ENCODE data around the gene ZAP70.
A peak's percentile ranks its signal among the peaks of the same experiment; 100 is the strongest.

ZAP70 gene

DNA sequence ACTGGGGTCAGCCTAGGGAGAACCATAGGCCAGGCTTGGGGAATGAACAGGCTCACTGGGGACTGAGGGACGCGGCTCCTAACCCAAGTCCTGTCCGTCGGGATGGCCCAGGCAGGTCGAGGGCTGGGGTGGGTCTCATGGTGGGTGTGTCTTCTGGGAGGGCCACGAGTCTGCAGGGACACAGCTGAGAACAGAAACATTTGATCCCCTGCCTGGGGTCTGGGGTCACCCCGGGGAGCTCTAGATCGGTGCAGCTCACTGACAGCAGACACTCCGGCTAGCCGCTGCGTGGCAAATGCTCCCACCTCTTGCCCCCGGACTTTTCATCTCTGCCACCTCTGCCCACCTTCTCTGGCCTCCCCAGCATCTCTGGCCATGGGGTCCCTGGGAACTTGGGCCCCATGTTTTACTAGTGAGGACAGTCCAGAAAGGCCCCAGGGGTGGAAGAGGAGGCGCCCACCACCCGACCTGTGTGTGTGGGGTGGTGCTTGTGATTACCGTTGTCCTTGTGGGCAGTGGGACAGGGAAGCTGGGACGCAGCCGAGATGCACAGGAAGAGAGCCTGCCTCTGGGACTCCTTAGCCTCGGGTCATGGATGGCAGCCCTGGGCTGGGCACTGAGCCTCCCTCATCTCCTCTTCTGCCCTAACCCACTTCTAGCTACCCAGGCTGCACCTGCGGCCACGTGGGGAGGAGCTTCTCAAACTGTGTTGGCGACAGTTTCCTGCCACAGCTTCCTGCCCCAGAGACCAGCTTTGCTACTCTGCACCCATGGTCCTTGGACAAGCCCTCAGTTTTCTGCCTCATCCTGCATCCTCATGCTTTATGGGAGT is 4.9 kb downstream of the ZAP70 start:
- TF ChIP-seq, protein P1, sequence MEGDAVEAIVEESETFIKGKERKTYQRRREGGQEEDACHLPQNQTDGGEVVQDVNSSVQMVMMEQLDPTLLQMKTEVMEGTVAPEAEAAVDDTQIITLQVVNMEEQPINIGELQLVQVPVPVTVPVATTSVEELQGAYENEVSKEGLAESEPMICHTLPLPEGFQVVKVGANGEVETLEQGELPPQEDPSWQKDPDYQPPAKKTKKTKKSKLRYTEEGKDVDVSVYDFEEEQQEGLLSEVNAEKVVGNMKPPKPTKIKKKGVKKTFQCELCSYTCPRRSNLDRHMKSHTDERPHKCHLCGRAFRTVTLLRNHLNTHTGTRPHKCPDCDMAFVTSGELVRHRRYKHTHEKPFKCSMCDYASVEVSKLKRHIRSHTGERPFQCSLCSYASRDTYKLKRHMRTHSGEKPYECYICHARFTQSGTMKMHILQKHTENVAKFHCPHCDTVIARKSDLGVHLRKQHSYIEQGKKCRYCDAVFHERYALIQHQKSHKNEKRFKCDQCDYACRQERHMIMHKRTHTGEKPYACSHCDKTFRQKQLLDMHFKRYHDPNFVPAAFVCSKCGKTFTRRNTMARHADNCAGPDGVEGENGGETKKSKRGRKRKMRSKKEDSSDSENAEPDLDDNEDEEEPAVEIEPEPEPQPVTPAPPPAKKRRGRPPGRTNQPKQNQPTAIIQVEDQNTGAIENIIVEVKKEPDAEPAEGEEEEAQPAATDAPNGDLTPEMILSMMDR (IDR thresholded peaks at IDR 0.05; ENCODE audit: low read length, missing control alignments), result no peak
- no peak overlapping the region for H3K4me3 ChIP-seq (replicated peaks; ENCODE audit: low read depth, low read length)
- no peak for DNase-seq (ENCODE audit: low read depth)

DNA sequence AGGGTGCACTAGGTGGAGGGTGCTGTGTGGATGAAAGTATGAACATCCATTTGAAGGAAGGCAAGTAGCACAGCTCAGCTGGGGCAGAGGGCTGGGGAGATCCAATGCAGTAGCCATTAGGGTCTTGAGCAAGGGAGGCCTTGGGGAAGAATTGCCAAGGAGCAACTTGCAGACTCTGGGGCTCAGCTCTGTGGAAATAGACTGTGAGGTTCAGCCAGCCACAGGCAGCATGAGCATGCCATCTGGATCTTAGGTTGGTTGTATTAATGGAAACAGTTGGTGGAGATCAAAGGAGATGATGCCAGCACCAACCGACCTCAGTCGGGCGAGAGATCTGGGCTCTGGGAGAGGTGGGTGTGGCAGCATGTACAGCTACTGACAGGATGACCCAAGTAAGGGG is 5.6 kb downstream of the ZAP70 start:
- DNase-seq (ENCODE audit: low read depth), result no peak
- no peak overlapping the region for H3K4me3 ChIP-seq (replicated peaks; ENCODE audit: low read depth, low read length)
- TF ChIP-seq, protein P1 (IDR thresholded peaks at IDR 0.05; ENCODE audit: low read length, missing control alignments), result no peak

DNA sequence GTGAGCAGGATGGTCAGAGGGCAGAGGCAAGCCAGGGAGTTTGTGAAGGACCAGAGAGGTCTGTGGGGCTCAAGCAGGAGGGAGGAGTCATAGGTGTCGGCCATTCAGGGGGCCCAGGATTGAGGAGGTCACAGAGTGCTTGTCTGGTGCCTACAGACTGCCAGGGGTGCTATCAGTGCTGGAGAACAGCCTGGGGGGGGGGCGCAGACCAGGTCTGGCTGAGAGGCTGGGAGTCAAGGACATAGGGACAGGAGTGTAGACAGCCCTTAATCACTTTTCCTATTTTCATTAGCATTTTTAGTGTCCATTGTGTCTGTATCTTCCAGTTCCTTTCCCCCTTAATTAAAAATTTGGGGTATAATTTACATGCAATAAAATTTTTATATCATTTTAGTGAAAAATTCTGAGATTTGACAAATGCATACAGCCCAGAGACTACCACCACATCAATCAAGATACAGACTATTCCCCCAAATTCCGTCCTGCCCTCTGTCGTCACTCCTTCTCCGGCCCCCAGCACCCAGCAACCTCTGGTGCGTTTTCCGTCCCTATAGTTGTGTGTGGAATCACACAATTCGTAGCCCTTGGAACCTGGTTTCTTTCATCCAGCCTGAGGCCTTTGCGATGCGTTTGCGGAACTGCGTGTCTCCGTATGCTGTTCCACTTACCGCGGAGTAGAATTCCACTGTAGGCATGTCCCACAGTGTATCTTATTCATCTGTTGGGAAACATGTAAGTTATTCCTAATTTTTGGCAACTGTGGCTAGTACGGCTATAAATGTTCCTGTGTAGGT is 6.2 kb downstream of the ZAP70 start:
- no peak for DNase-seq (ENCODE audit: low read depth)
- no peak overlapping the region for H3K4me3 ChIP-seq (replicated peaks; ENCODE audit: low read depth, low read length)
- TF ChIP-seq, protein P1 (IDR thresholded peaks at IDR 0.05; ENCODE audit: low read length, missing control alignments), result no peak

DNA sequence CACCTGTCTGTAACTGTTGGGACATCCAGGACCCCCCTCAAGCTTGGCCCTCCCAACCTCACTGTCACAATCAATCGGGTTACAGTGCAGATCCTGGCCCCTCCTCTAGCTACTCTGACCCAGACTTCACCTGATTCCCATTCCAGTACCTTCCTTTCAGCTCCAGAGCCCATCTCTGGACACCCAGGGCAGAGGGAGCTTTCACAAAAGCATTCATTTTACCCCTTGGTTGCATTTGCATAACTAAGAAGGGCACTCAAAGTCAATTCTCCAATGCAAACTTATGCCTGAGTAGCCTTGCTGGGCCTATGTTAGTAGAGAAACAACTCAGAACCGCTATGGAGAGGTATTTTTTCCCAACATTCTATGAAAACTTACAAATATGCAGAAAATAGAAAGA is 7.4 kb downstream of the ZAP70 start:
- TF ChIP-seq, protein P1 (IDR thresholded peaks at IDR 0.05; ENCODE audit: low read length, missing control alignments), result no peak
- no peak for DNase-seq (ENCODE audit: low read depth)
- H3K4me3 ChIP-seq (replicated peaks; ENCODE audit: low read depth, low read length), result no peak overlapping the region

DNA sequence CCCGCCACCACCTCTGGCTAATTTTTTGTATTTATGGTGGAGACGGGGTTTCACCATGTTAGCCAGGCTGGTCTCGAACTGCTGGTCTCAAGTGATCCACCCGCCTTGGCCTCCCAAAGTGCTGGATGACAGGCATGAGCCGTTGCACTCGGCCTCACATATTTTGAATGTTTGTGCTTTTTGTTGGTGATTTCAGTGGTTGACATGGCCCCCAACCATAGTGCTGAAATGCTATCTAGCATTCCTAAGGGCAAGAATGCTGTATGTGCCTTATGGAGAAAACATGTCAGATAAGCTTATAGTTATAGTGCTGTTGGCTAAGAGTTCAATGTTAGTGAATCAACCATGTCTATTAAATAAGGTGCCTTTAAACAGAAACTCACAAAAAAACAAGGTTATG is 8.9 kb downstream of the ZAP70 start:
- DNase-seq (ENCODE audit: low read depth), result peak; percentile 20
- no peak overlapping the region for H3K4me3 ChIP-seq (replicated peaks; ENCODE audit: low read depth, low read length)
- TF ChIP-seq, protein P1 (IDR thresholded peaks at IDR 0.05; ENCODE audit: low read length, missing control alignments), result no peak

DNA sequence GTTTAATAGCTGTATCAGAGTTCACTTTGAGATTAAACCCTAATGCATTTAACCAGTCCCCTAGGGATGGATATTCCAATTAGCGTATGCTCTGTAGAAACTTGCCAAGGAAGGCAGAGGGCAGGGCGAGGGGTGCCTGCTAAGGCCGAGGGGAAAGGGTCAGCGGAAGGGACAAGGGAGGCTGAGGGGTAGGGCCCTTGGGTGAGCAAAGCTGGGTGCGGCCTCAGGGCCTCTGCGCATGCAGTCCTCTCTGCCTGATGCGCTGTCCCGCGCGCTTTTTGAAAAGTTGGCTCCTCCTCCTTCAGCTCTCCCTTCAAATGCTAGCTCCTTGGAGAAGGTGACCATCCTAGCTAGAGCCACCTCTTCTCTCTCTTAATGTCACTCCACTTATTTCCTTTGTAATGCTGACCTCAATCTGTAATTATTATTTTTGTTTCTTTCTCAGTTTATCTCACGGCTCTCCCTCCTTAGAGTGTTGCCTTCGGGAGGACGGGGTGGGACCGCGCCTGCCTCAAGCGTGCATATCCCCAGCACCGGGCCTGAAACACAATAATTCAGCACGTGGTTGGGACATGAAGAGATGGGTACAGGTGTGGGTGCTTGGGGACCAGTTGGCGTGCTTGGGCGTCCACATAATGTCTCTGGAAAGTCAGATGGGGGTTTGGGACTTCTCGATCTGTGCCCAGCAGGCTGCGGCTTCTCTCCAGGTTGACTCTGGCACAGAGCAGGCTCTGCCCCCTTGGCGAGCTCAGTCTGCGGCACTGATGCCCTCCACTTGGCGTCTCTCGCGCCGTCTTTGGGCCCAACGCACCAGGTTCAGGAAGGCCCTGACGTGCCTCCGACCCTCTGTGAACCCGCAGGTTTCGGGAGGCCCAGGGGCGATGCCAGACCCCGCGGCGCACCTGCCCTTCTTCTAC is 10.0 kb downstream of the ZAP70 start:
- no peak for DNase-seq (ENCODE audit: low read depth)
- TF ChIP-seq, protein P1 (IDR thresholded peaks at IDR 0.05; ENCODE audit: low read length, missing control alignments), result no peak

More for the DNA sequence above, 10.0 kb downstream of the ZAP70 start:
- no peak overlapping the region for H3K4me3 ChIP-seq (replicated peaks; ENCODE audit: low read depth, low read length)
